Right ventricle myocardium inferior (tissue), 1 donor: ENCODE measurements around the gene ACVR1. TPM values are rescaled to one million over a fixed set of nuclear protein-coding genes. Genes with fewer than 3 reads are reported as not detected.
"Not testable (repeated sequence)": the region's sequence is repeated elsewhere in the genome, so short reads cannot be mapped to it uniquely, and the experiment has no call there.

ENCODE experiments used
- ATAC-seq: fragments of 200-7000 bp; cut with Tn5 transposase; one replicate; pipeline ENCODE4 v1.9.1; 2020; ENCODE audit warnings: mild to moderate bottlenecking, moderate library complexity
- DNase-seq: peaks from one replicate; pipeline ENCODE4 v3.0.0; 2021; ENCODE audit errors: missing footprints
- intact Hi-C: fragments of 100-400 bp; cut with DNase I; formaldehyde crosslinking; loops from one replicate; pipeline ENCODE4 v1.11.0; 2022
- total RNA-seq: library from RNA; stranded (reverse); fragmentation: NEBNext Ultra II Directional; extraction: Animal tissue kit (Norgen Biotek cat#: 25700); gene quantifications from one replicate; pipeline ENCODE4 v1.2.1, GENCODE V29; 2021
- donor health status: DM: no; HTN: yes; CAD: no; lungs with severe emphysema.

ACVR1 gene
- total RNA-seq, 1 donor from 2014 or later = 25.3 TPM

- intact Hi-C loops = no loop called here
- ATAC-seq (no peak), DNase-seq (no peak)
Observed at GRCh38 chr2:157786663-157787363, 89.3 kb downstream of the ACVR1 start.

- ATAC-seq (no peak), DNase-seq (no peak)
- intact Hi-C loops = no loop called here
Observed at GRCh38 chr2:157785866-157786662, 90.1 kb downstream of the ACVR1 start.

GRCh38 chr2:157785200-157785599 lies 90.9 kb downstream of the ACVR1 start:
- DNase-seq (no peak), ATAC-seq (no peak)
- intact Hi-C loops = no loop called here

GRCh38 chr2:157784823-157785175 lies 91.3 kb downstream of the ACVR1 start:
- ATAC-seq (no peak), DNase-seq (no peak)
- intact Hi-C loops = no loop called here

- intact Hi-C loops = no loop called here
- peak; percentile 62 for ATAC-seq
- peak; percentile 69 for DNase-seq
Observed at GRCh38 chr2:157784169-157784822, 91.8 kb downstream of the ACVR1 start.

GRCh38 chr2:157783245-157783644 lies 92.9 kb downstream of the ACVR1 start:
- ATAC-seq (no peak), DNase-seq (no peak)
- intact Hi-C loops = loop anchor here (2.0 kb wide), 1 partner anchor 94 kb away; the partner anchor contains the start of gene ACVR1

- DNase-seq (no peak), ATAC-seq (peak; percentile 57)
- intact Hi-C loops = loop anchor here (2.0 kb wide), 1 partner anchor 95 kb away; the partner anchor contains the start of gene ACVR1
Observed at GRCh38 chr2:157782057-157782845, 93.9 kb downstream of the ACVR1 start.

GRCh38 chr2:157780211-157780610 lies 95.9 kb downstream of the ACVR1 start:
- ATAC-seq = no peak
- intact Hi-C loops = no loop called here
- DNase-seq = no peak

GRCh38 chr2:157779794-157780193 lies 96.3 kb downstream of the ACVR1 start:
- intact Hi-C loops = no loop called here
- DNase-seq (no peak), ATAC-seq (no peak)

- DNase-seq = no peak
Observed at GRCh38 chr2:157777427-157777826, 98.7 kb downstream of the ACVR1 start.

GRCh38 chr2:157771234-157771633 lies 104.9 kb downstream of the ACVR1 start:
- ATAC-seq (no peak), DNase-seq (no peak)
- intact Hi-C loops = no loop called here

More at GRCh38 chr2:157777427-157777826, 98.7 kb downstream of the ACVR1 start:
- no peak for ATAC-seq
- intact Hi-C loops = loop anchor here (2.0 kb wide), 1 partner anchor 233 kb away; no protein-coding TSS in a partner anchor

GRCh38 chr2:157769856-157770255 lies 106.3 kb downstream of the ACVR1 start:
- ATAC-seq (no peak), DNase-seq (no peak)
- intact Hi-C loops = no loop called here

- DNase-seq (no peak), ATAC-seq (no peak)
- intact Hi-C loops = no loop called here
Observed at GRCh38 chr2:157764386-157764785, 111.7 kb downstream of the ACVR1 start.

GRCh38 chr2:157761520-157761919 lies 114.6 kb downstream of the ACVR1 start:
- no peak for DNase-seq
- no peak for ATAC-seq
- intact Hi-C loops = no loop called here

- intact Hi-C loops = no loop called here
- no peak for DNase-seq
Observed at GRCh38 chr2:157760949-157761348, 115.2 kb downstream of the ACVR1 start.

GRCh38 chr2:157759855-157760254 lies 116.3 kb downstream of the ACVR1 start:
- intact Hi-C loops = no loop called here
- ATAC-seq = no peak
- no peak for DNase-seq

More at GRCh38 chr2:157760949-157761348, 115.2 kb downstream of the ACVR1 start:
- ATAC-seq = no peak

GRCh38 chr2:157758586-157758985 lies 117.5 kb downstream of the ACVR1 start:
- DNase-seq = no peak
- intact Hi-C loops = no loop called here
- no peak for ATAC-seq

- ATAC-seq (no peak), DNase-seq (no peak)
- intact Hi-C loops = no loop called here
Observed at GRCh38 chr2:157757500-157757899, 118.6 kb downstream of the ACVR1 start.

- intact Hi-C loops, ATAC-seq, DNase-seq: not testable (repeated sequence)
Observed at GRCh38 chr2:157756447-157756846, 119.7 kb downstream of the ACVR1 start.
